ENCODE data around the gene DCT. TPM values are rescaled to one million over a fixed set of nuclear protein-coding genes. Genes with fewer than 3 reads are reported as not detected.

DCT gene
- total and polyA plus RNA-seq, 2 donors (not counting 3 experiments of a cell fraction or from before 2014, with no cell fraction given): not detected

GRCh38 chr13:94478913-94479312 is 569 bp downstream of the DCT start:
- no peak overlapping the region for H3K9ac ChIP-seq (replicated peaks; ENCODE audit: extremely low read depth, insufficient read depth, low read length)
- H3K79me2 ChIP-seq (ENCODE audit: control insufficient read depth, insufficient read depth, low read length): no peaks in the 10 kb centered on the region
- DNase-seq (ENCODE audit: low read depth, low spot score) (no peak), FAIRE-seq (no peak)
- no peaks in the 10 kb centered on the region for H3K27me3 ChIP-seq (ENCODE audit: control insufficient read depth in 2 of 2, insufficient read depth in 2 of 2, low read length in 2 of 2)
- H2AFZ ChIP-seq (ENCODE audit: low read depth, low read length): no peak overlapping the region
- ChIA-PET CTCF (no interaction called here), POLR2A (no interaction called here)
- H3K4me3 ChIP-seq (replicated peaks in 1 of 3; ENCODE audit: insufficient read depth in 1 of 3, low read depth in 1 of 3, low read length in 3 of 3): no peak overlapping the region
- H3K9me1 ChIP-seq (replicated peaks; ENCODE audit: control insufficient read depth, extremely low read depth, insufficient read depth, low read length): no peaks in the 10 kb centered on the region
- intact Hi-C loops (cut with micrococcal nuclease) (no loop called here), dilution Hi-C loops (cut with MboI; ENCODE audit: extremely low pct_ligation_motif_present, low sequenced_read_pairs) (no loop called here)
- H3K4me1 ChIP-seq (ENCODE audit: control insufficient read depth, extremely low read depth, insufficient read depth, low read length): no peaks in the 10 kb centered on the region
- no peak for TF ChIP-seq POLR2A (IDR thresholded peaks at IDR 0.05; ENCODE audit: low read depth, low read length)
- TF ChIP-seq CTCF (IDR thresholded peaks at IDR 0.05; ENCODE audit: extremely low read depth in 1 of 2, insufficient read depth in 1 of 2, low read depth in 1 of 2, low read length in 2 of 2): no peak
- TF ChIP-seq JUN (IDR thresholded peaks at IDR 0.05; ENCODE audit: borderline replicate concordance, insufficient read depth, insufficient read length, low read depth): no peak
- TF ChIP-seq EZH2 (IDR thresholded peaks at IDR 0.05; ENCODE audit: borderline replicate concordance, low read depth, low read length, severe bottlenecking): no peak
- TF ChIP-seq POLR2AphosphoS5 (IDR thresholded peaks at IDR 0.05; ENCODE audit: insufficient read depth, low read depth, low read length): no peak
- TF ChIP-seq GATA2 (IDR thresholded peaks at IDR 0.05; ENCODE audit: insufficient read depth, insufficient read length, low read depth, low read length): no peak
- no peak for TF ChIP-seq MYC (IDR thresholded peaks at IDR 0.05; ENCODE audit: low read depth, low read length)
- TF ChIP-seq MAX (IDR thresholded peaks at IDR 0.05; ENCODE audit: insufficient read depth, insufficient read length): no peak
- no peak for TF ChIP-seq FOS (IDR thresholded peaks at IDR 0.05; ENCODE audit: borderline replicate concordance, insufficient read depth, low read length)
- H3K36me3 ChIP-seq (ENCODE audit: control insufficient read depth in 2 of 2, extremely low read depth in 1 of 2, insufficient read depth in 2 of 2, low read length in 2 of 2): no peaks in the 10 kb centered on the region
- no peak overlapping the region for H3K27ac ChIP-seq (ENCODE audit: insufficient read depth, low read depth, low read length)
- no peaks in the 10 kb centered on the region for H3K9me3 ChIP-seq (replicated peaks; ENCODE audit: control insufficient read depth, insufficient read depth, low read length)
- no peaks in the 10 kb centered on the region for H4K20me1 ChIP-seq (replicated peaks; ENCODE audit: control insufficient read depth, extremely low read depth, insufficient read depth, low read length)
- no peak overlapping the region for H3K4me2 ChIP-seq (ENCODE audit: insufficient read depth, low read length)
- BruUV-seq (replicated peaks): no TSS peak

Data from endothelial cell of umbilical vein (primary cell).